ENCODE data around the gene IGSF9.

DNA sequence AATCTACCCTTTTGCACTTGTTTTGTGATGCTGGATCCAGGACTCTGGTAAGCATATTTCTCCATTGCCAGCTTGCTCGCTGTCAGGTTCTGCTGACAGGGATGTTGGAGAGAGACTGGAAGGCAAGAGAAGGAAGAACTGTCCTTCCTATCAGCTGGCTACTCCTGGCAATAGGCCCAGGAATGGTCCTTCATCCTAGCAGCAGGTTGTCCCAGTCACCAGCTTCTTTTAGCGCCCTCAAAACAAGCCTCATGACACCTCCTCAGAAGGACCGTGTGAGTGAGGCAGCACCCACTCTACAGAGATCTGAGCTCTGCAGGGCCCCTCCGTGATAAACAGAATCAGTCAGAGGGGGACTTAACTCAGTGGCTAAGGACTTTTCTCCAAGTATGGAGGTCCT lies 41.8 kb upstream of the IGSF9 start:
- no peak for TF ChIP-seq POLR2A (IDR thresholded peaks at IDR 0.05; ENCODE audit: low read depth, low read length)
- TF ChIP-seq, protein P1, sequence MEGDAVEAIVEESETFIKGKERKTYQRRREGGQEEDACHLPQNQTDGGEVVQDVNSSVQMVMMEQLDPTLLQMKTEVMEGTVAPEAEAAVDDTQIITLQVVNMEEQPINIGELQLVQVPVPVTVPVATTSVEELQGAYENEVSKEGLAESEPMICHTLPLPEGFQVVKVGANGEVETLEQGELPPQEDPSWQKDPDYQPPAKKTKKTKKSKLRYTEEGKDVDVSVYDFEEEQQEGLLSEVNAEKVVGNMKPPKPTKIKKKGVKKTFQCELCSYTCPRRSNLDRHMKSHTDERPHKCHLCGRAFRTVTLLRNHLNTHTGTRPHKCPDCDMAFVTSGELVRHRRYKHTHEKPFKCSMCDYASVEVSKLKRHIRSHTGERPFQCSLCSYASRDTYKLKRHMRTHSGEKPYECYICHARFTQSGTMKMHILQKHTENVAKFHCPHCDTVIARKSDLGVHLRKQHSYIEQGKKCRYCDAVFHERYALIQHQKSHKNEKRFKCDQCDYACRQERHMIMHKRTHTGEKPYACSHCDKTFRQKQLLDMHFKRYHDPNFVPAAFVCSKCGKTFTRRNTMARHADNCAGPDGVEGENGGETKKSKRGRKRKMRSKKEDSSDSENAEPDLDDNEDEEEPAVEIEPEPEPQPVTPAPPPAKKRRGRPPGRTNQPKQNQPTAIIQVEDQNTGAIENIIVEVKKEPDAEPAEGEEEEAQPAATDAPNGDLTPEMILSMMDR (conservative IDR thresholded peaks at IDR 0.05; ENCODE audit: low read depth, low read length): no peak
- no peak for TF ChIP-seq MXI1 (IDR thresholded peaks at IDR 0.05; ENCODE audit: borderline replicate concordance, low read depth, low read length)
- TF ChIP-seq BHLHE40 (IDR thresholded peaks at IDR 0.05; ENCODE audit: low read depth, low read length): no peak
- no peak for TF ChIP-seq FOS (IDR thresholded peaks at IDR 0.05; ENCODE audit: low read depth, low read length)
- TF ChIP-seq CEBPB (IDR thresholded peaks at IDR 0.05; ENCODE audit: low read depth, low read length): no peak
- no peak for TF ChIP-seq RFX5 (IDR thresholded peaks at IDR 0.05; ENCODE audit: low read depth, low read length)
- TF ChIP-seq RAD21 (IDR thresholded peaks at IDR 0.05; ENCODE audit: low read length): no peak
- no peak for TF ChIP-seq MAFK (IDR thresholded peaks at IDR 0.05; ENCODE audit: low read depth, low read length)

Measured in IMR-90 (cell line).